Measurements from ENCODE around the gene CEP85L. TPM values are rescaled to one million over a fixed set of nuclear protein-coding genes. Genes with fewer than 3 reads are reported as not detected.

Gene CEP85L
- total and polyA plus RNA-seq, 2 of the 4 experiments (the other 2 are of a cell fraction), result 2.3 to 25.6 TPM

DNA sequence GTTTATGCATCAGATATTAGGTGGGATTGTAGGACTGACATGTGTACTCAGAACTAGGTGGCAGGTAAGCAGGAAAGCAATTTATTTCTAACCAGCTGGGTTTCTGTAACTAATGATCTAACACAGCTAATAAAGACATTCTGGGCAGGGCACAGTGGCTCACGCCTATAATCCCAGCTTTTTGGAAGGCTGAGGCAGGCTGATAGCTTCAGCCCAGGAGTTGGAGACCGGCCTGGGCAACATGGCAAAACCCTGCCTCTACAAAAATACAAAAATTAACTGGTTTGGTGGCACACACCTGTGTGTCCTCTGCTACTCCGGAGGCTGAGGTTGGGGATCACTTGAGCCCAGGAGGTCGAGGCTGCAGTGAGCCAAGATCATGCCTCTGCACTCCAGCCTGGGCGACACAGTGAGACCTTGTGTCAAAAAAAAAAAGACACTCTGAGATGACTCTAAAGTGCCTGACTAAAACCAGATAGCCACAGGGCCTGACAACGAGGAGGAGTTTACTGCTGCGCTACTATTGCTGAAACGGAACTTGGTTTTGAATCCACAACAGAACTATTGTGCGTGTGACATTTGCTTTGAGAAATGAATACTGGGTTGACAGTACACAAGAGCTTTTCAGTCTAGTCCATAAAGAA lies 29.2 kb upstream of the CEP85L start:
- no peak overlapping the region for H3K4ac ChIP-seq (ENCODE audit: low read depth, low read length)
- no peak overlapping the region for H4K8ac ChIP-seq (ENCODE audit: low read depth in 2 of 2, low read length in 2 of 2)
- no peak overlapping the region for H3K9ac ChIP-seq (ENCODE audit: low read depth, low read length)
- H2AK9ac ChIP-seq (replicated peaks; ENCODE audit: low read depth, low read length, poor library complexity), result no peak overlapping the region
- in situ Hi-C loops (cut with MboI; ENCODE audit: low sequenced_read_pairs) (no loop called here), dilution Hi-C loops (cut with HindIII; ENCODE audit: low sequenced_read_pairs, unreplicated experiment) (no loop called here), intact Hi-C loops (cut with micrococcal nuclease) (no loop called here)
- no peak overlapping the region for H2BK15ac ChIP-seq (ENCODE audit: low read depth, low read length)
- no TSS peak for BruUV-seq (replicated peaks)
- TF ChIP-seq, protein P1, sequence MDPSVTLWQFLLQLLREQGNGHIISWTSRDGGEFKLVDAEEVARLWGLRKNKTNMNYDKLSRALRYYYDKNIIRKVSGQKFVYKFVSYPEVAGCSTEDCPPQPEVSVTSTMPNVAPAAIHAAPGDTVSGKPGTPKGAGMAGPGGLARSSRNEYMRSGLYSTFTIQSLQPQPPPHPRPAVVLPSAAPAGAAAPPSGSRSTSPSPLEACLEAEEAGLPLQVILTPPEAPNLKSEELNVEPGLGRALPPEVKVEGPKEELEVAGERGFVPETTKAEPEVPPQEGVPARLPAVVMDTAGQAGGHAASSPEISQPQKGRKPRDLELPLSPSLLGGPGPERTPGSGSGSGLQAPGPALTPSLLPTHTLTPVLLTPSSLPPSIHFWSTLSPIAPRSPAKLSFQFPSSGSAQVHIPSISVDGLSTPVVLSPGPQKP (IDR thresholded peaks at IDR 0.05; ENCODE audit: borderline replicate concordance, low read depth, low read length), result no peak
- TF ChIP-seq CHD1 (IDR thresholded peaks at IDR 0.05; ENCODE audit: low read depth, low read length) (no peak), RAD21 (IDR thresholded peaks at IDR 0.05; ENCODE audit: low read length) (no peak), NFE2L2 (IDR thresholded peaks at IDR 0.05; ENCODE audit: low read depth, low read length) (no peak)
- H3K27me3 ChIP-seq (ENCODE audit: control insufficient read depth, insufficient read depth, low read length), result no peaks in the 10 kb centered on the region
- no peak overlapping the region for H2BK5ac ChIP-seq (ENCODE audit: low read depth, low read length, poor library complexity, severe bottlenecking)
- no peak overlapping the region for H2AK5ac ChIP-seq (ENCODE audit: low read depth, low read length)
- ChIA-PET POLR2A (ENCODE audit: unreplicated experiment) (no interaction called here), CTCF (no interaction called here)
- H2BK120ac ChIP-seq (ENCODE audit: low read depth, low read length), result no peak overlapping the region
- H3K79me1 ChIP-seq (ENCODE audit: low read depth in 1 of 2, low read length in 2 of 2), result no peaks in the 10 kb centered on the region; a peak in 1 of 4 replicates
- no peak overlapping the region for H4K91ac ChIP-seq (ENCODE audit: insufficient read depth, low read depth, low read length)
- H3K9me1 ChIP-seq (ENCODE audit: insufficient read depth, low read length), result no peaks in the 10 kb centered on the region
- H3K23ac ChIP-seq (ENCODE audit: low read depth, low read length), result no peak overlapping the region
- no peak overlapping the region for H4K5ac ChIP-seq (ENCODE audit: low read depth, low read length)
- H3K14ac ChIP-seq (replicated peaks; ENCODE audit: low read depth, low read length), result no peak overlapping the region
- H3K56ac ChIP-seq (ENCODE audit: extremely low read depth, insufficient read depth, low read length), result no peak overlapping the region
- no peak for DNase-seq
- H3K36me3 ChIP-seq (ENCODE audit: control insufficient read depth, insufficient read depth, low read length), result no peaks in the 10 kb centered on the region
- H3K4me1 ChIP-seq (ENCODE audit: control insufficient read depth, insufficient read depth, low read length), result no peaks in the 10 kb centered on the region
- H4K20me1 ChIP-seq (ENCODE audit: insufficient read depth, low read length), result no peaks in the 10 kb centered on the region
- H2BK20ac ChIP-seq (ENCODE audit: low read depth, low read length), result no peak overlapping the region
- H2AFZ ChIP-seq (replicated peaks; ENCODE audit: low read length, poor library complexity), result no peak overlapping the region
- no peak for ATAC-seq (ENCODE audit: low read depth)
- H3K27ac ChIP-seq (ENCODE audit: insufficient read depth, low read length), result no peak overlapping the region
- no peak overlapping the region for H3K18ac ChIP-seq (ENCODE audit: low read depth, low read length)
- no peaks in the 10 kb centered on the region for H3K9me3 ChIP-seq (ENCODE audit: control insufficient read depth, insufficient read depth, low read length)
- H3K4me3 ChIP-seq (ENCODE audit: insufficient read depth, low read depth, low read length), result no peak overlapping the region
- 88% methylated on average over 4 of the region's 9 CpGs; no CpG with 5 or more reads in 1 of the 2 experiments for WGBS, 2 experiments (ENCODE audit: extremely low coverage in 2 of 2, insufficient read length in 1 of 2)
- no peak overlapping the region for H3K4me2 ChIP-seq (ENCODE audit: low read depth, low read length)
